Mammary epithelial cell (primary cell): Measurements from ENCODE around the gene PLAU.

Source experiments
- CTCF ChIP-seq, 2 donors: IDR thresholded peaks in 1 of 2; conservative IDR thresholded peaks in 1 of 2; 2 replicates each; pipeline ENCODE4 v1.5.1; 2011 to 2012; ENCODE audit warnings: inconsistent platforms in 2 of 2, low read length in 2 of 2, mild to moderate bottlenecking in 2 of 2, control low read depth in 1 of 2, low read depth in 1 of 2; ENCODE audit not compliant: insufficient read depth in 1 of 2; ENCODE audit errors: extremely low read depth in 1 of 2
- EZH2 ChIP-seq: IDR thresholded peaks from 2 replicates; pipeline ENCODE4 v1.6.1; 2012; ENCODE audit warnings: low read length, inconsistent platforms, borderline replicate concordance

- TF ChIP-seq CTCF (conservative IDR thresholded peaks at IDR 0.05 in 1 of 2, IDR thresholded peaks at IDR 0.05 in 1 of 2; ENCODE audit: extremely low read depth in 1 of 2, insufficient read depth in 1 of 2, low read depth in 1 of 2, low read length in 2 of 2) (no peak), EZH2 (no peak)
Observed at GRCh38 chr10:73909540-73910115, 1.3 kb upstream of the PLAU start.
